Tibial nerve (tissue), 3 donors: ENCODE measurements around the gene LRRC8E.

ENCODE experiments used
- POLR2A ChIP-seq, 2 donors: fragments of 450-650 bp; IDR thresholded peaks; one replicate each; pipeline ENCODE4 v1.6.1; 2017; ENCODE audit warnings: antibody characterized with exemption in 2 of 2, mild to moderate bottlenecking in 2 of 2, moderate library complexity in 2 of 2
- TF ChIP-seq, protein P1 (sequence below), 5 experiments: fragments of 200-600 bp in 3 of 5; fragments of 450-650 bp in 2 of 5; sonication (generic) in 3 of 5; IDR thresholded peaks; one replicate each; pipeline ENCODE4 v1.5.1; 2016 to 2019; ENCODE audit warnings: antibody characterized with exemption in 5 of 5, mild to moderate bottlenecking in 3 of 5, moderate library complexity in 2 of 5

- TF ChIP-seq, protein P1, sequence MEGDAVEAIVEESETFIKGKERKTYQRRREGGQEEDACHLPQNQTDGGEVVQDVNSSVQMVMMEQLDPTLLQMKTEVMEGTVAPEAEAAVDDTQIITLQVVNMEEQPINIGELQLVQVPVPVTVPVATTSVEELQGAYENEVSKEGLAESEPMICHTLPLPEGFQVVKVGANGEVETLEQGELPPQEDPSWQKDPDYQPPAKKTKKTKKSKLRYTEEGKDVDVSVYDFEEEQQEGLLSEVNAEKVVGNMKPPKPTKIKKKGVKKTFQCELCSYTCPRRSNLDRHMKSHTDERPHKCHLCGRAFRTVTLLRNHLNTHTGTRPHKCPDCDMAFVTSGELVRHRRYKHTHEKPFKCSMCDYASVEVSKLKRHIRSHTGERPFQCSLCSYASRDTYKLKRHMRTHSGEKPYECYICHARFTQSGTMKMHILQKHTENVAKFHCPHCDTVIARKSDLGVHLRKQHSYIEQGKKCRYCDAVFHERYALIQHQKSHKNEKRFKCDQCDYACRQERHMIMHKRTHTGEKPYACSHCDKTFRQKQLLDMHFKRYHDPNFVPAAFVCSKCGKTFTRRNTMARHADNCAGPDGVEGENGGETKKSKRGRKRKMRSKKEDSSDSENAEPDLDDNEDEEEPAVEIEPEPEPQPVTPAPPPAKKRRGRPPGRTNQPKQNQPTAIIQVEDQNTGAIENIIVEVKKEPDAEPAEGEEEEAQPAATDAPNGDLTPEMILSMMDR (IDR thresholded peaks at IDR 0.05) = no peak
- TF ChIP-seq POLR2A (IDR thresholded peaks at IDR 0.05) = no peak
These were observed 20.6 kb downstream of the LRRC8E start for GRCh38 chr19:7908742-7909461.
